ENCODE data around the gene FCHO2. TPM values are rescaled to one million over a fixed set of nuclear protein-coding genes. Genes with fewer than 3 reads are reported as not detected.

The FCHO2 gene
- total and polyA plus RNA-seq, 11 donors: 7.0 to 35.3 (median 15.5) TPM

DNA sequence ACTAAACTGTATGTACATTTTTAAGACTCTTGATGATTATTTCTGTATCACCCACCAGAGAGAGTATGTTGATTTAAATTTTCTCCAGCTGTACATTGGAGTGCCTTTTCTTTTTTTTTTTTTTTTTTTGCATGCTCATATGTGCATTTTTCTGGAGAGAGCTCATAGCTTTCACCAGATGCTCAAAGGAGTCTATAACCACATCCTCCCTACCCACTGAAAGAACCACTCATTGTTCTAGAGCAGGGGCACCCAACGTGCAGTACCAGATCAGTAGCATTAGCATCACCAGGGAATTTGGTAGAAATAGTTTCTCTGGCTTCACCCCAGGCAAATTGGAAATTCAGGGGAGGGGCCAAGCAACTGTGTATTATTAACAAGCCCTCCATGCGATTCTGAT, 110.6 kb downstream of the FCHO2 start:
- Histone ChIP-seq H3K36me3 (peaks cover 0 to 86% (median 67%) of the 10 kb centered on the region in 9 donors), H3K27ac (no peak overlapping the region), H3K4me1 (no peaks in the 10 kb centered on the region), H3K4me3 (no peak overlapping the region), H3K9me3 (no peaks in the 10 kb centered on the region), H3K27me3 (no peaks in the 10 kb centered on the region)
- WGBS, 4 donors: 75 to 83% (median 82%) methylated on average over 2 of the region's 2 CpGs
- intact Hi-C loops (cut with DNase I): no loop called here
- ATAC-seq (no peak), DNase-seq (no peak)
- no peak for TF ChIP-seq POLR2A (IDR thresholded peaks at IDR 0.05)
- TF ChIP-seq, protein P1, sequence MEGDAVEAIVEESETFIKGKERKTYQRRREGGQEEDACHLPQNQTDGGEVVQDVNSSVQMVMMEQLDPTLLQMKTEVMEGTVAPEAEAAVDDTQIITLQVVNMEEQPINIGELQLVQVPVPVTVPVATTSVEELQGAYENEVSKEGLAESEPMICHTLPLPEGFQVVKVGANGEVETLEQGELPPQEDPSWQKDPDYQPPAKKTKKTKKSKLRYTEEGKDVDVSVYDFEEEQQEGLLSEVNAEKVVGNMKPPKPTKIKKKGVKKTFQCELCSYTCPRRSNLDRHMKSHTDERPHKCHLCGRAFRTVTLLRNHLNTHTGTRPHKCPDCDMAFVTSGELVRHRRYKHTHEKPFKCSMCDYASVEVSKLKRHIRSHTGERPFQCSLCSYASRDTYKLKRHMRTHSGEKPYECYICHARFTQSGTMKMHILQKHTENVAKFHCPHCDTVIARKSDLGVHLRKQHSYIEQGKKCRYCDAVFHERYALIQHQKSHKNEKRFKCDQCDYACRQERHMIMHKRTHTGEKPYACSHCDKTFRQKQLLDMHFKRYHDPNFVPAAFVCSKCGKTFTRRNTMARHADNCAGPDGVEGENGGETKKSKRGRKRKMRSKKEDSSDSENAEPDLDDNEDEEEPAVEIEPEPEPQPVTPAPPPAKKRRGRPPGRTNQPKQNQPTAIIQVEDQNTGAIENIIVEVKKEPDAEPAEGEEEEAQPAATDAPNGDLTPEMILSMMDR (IDR thresholded peaks at IDR 0.05): no peak

GRCh38 chr5:73067213-73067612, 111.4 kb downstream of the FCHO2 start:
- Histone ChIP-seq H3K36me3 (peaks cover 0 to 88% (median 73%) of the 10 kb centered on the region in 9 donors), H3K4me3 (no peak overlapping the region), H3K4me1 (no peaks in the 10 kb centered on the region), H3K27ac (no peak overlapping the region), H3K9me3 (no peaks in the 10 kb centered on the region), H3K27me3 (no peaks in the 10 kb centered on the region)
- ATAC-seq (no peak), DNase-seq (no peak)
- intact Hi-C loops (cut with DNase I): no loop called here
- TF ChIP-seq, protein P1 (IDR thresholded peaks at IDR 0.05): no peak
- WGBS, 4 donors: 69 to 91% (median 81%) methylated on average over 1 of the region's 1 CpG

DNA sequence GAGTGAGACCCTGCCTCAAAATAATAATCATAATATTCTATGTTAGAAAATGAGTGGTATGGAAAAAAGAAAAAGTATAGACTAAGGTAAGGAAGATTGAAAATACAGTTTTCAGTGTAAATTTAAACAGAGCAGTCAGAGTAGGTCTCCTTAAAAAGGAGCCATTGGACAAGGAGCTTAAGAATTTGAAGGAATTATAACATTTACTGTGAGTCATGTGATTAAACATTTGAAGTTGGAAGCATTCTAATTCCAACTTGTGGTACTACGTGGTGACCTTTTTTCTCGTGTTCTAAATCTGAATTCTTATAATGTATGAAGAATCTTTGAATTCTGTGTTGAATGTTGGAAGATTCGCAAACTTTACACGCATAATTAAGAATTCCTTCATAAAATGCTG, 125.3 kb downstream of the FCHO2 start:
- H3K4me1 ChIP-seq: no peaks in the 10 kb centered on the region
- 83 to 96% (median 93%) methylated on average over 4 of the region's 4 CpGs for WGBS, 4 donors
- DNase-seq (no peak), ATAC-seq (no peak)
- H3K9me3 ChIP-seq: no peaks in the 10 kb centered on the region
- intact Hi-C loops (cut with DNase I): loop anchor here (5.0 to 10.0 kb wide), 6 partner anchors 121 to 456 kb away; no protein-coding TSS in a partner anchor
- no peaks in the 10 kb centered on the region for H3K27me3 ChIP-seq
- no peak overlapping the region for H3K27ac ChIP-seq
- TF ChIP-seq POLR2A (IDR thresholded peaks at IDR 0.05): no peak
- TF ChIP-seq, protein P1 (IDR thresholded peaks at IDR 0.05): no peak
- no peak overlapping the region for H3K4me3 ChIP-seq
- H3K36me3 ChIP-seq: peaks cover 0 to 100% (median 86%) of the 10 kb centered on the region in 9 donors

DNA sequence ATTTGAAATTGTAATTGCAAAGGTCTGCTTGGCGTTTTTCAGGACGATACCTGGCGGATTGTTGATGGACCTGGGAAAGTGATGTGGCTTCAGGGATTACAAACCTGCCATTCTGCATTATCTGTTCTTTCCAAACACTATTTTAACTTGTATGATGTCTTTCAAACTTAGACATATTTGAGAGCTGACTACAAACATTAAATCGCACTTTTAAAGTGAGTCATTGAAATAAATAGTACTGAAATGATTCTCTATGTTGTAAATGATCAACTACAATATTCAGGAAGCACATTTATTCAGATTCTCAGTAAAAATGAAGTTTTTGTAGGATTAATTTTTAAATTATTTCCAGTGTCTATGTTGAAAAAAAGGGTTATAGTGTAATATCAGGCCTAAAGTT, 132.2 kb downstream of the FCHO2 start:
- WGBS, 4 donors: 95 to 98% (median 96%) methylated on average over 4 of the region's 4 CpGs
- DNase-seq (no peak), ATAC-seq (no peak)
- H3K36me3 ChIP-seq: peaks cover 0 to 92% (median 64%) of the 10 kb centered on the region in 9 donors
- TF ChIP-seq POLR2A (IDR thresholded peaks at IDR 0.05): no peak
- TF ChIP-seq, protein P1 (IDR thresholded peaks at IDR 0.05): no peak
- no peaks in the 10 kb centered on the region for H3K27me3 ChIP-seq
- intact Hi-C loops (cut with DNase I): loop anchor here in 8 of 10 donors (10.0 kb wide), 3 partner anchors 117 to 447 kb away; no protein-coding TSS in a partner anchor
- H3K4me1 ChIP-seq: no peaks in the 10 kb centered on the region
- H3K4me3 ChIP-seq: no peak overlapping the region
- no peak overlapping the region for H3K27ac ChIP-seq
- no peaks in the 10 kb centered on the region for H3K9me3 ChIP-seq

Data from heart left ventricle (tissue), 16 donors.